ENCODE results near the gene TLCD3A.
"Not testable (repeated sequence)": the region's sequence is repeated elsewhere in the genome, so short reads cannot be mapped to it uniquely, and the experiment has no call there.

TLCD3A gene

DNA sequence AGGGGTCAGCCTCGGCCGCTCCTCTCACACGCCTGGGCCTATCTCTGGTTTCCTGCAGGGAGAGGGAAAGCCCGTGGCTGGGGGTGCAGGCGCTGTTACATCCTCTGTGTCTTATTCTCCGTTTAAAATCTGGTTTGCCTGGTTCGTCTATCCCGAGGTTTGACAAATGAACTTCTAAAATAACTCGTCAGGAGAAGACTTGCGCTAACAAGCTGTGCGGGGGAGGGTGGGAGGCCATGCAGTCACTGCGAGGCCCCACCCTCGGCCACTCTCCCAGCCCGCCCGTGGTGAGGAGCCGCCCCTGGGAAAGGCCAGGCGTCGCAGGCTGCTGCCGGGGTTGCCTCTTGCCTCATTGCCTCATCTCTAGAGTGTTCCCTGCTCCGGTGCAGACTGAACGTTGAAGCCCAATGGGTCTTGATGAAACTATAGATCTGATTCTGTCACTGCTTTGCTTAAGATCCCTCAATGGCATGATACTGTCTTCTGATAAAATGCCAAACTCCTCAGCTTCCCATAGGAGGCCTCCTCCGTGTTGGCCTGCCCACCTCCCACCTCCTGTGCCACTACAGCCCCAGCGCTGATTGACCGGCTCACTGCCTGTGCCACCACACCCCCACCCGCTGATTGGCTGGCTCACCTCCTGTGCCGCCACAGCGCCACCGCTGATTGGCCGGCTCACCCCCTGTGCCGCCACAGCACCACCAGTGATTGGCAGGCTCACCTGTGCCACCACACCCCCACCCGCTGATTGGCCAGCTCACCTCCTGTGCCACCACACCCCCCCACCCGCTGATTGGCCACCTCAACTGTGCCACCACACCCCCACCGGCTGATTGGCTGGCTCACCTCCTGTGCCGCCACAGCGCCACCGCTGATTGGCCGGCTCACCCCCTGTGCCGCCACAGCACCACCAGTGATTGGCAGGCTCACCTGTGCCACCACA, 57.8 kb downstream of the TLCD3A start:
- not testable (repeated sequence) for DNase-seq

DNA sequence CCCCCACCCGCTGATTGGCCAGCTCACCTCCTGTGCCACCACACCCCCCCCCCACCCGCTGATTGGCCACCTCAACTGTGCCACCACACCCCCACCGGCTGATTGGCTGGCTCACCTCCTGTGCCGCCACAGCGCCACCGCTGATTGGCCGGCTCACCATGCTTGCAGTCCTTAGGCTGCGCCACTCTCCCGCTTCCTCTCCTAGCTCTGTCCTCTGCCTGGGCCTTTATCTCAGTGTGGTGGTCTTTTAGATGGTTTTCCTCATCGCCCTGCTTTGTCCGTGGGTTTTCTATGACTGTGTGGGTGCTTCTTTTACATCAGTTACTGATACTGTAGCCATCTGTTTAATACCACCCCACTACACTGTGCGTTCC, 58.5 kb downstream of the TLCD3A start:
- not testable (repeated sequence) for DNase-seq

DNA sequence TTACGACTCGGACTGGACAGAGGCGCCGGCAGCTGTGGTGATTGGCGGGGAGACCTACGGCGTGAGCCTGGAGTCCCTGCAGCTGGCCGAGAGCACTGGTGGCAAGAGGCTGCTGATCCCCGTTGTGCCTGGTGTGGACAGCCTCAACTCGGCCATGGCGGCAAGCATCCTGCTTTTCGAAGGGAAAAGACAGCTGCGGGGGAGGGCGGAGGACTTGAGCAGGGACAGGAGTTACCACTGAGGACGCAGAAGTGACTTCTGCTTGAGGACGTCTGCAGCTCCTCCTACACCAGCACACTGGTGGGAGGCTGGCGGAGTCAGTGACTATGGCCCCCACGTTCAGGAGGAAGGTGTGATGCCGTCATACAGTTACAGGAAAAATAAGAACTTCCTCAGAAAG, 59.4 kb downstream of the TLCD3A start:
- no peak for DNase-seq

DNA sequence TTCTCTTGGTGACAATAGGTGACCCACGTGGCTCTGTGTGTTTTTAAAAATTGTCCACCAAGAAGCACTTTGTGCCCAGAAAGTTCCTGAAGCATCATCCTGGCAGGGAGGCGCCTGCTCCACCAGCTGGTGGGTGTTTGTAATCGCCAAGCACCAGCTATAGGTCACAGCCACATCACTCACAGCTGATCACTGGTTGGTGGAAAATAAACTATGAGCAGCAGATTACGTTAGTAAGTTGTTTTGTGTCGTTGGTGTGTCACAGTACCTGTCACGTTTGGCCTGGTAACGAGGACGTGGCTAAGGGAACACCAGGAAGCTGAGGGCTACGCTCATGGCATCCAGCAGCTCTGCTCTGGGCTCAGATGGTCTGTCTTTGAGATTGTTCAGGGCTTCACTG, 59.9 kb downstream of the TLCD3A start:
- no peak for DNase-seq

All from NK-92 treated with Interleukin-12 subunit alpha and Interleukin-12 subunit beta, amount 100 ng/mL, for 24 hours (cell line).